Jurkat, Clone E6-1 (cell line): ENCODE results near the gene CCNL2.

ENCODE experiments used
- DNase-seq: peaks from one replicate; pipeline ENCODE4 v3.0.0-alpha.2; 2011; ENCODE audit warnings: low read depth, low spot score
- H3K4me3 ChIP-seq: 2 replicates; pipeline ENCODE4 v1.5.1; 2011; ENCODE audit warnings: mild to moderate bottlenecking, low read length, control low read depth, moderate library complexity

The CCNL2 gene

GRCh38 chr1:1335792-1336248, 63.3 kb downstream of the CCNL2 start:
- no peak overlapping the region for H3K4me3 ChIP-seq
- no peak for DNase-seq
